Thyroid gland (tissue), 4 donors: ENCODE results near the gene DENND4C.

Source experiments
- CTCF ChIP-seq, 6 experiments: fragments of 200-600 bp in 3 of 6; fragments of 450-650 bp in 3 of 6; sonication (generic) in 3 of 6; IDR thresholded peaks; one replicate each; pipeline ENCODE4 v1.5.1; 2016 to 2019; ENCODE audit warnings: antibody characterized with exemption in 6 of 6, mild to moderate bottlenecking in 2 of 6, inconsistent platforms in 1 of 6, moderate library complexity in 1 of 6
- POLR2A ChIP-seq, 2 donors: fragments of 450-650 bp; IDR thresholded peaks; one replicate each; pipeline ENCODE4 v1.6.1; 2017; ENCODE audit warnings: antibody characterized with exemption in 2 of 2, mild to moderate bottlenecking in 2 of 2, moderate library complexity in 1 of 2

GRCh38 chr9:19252885-19253219 is 22.4 kb downstream of the DENND4C start:
- TF ChIP-seq CTCF (IDR thresholded peaks at IDR 0.05) (no peak), POLR2A (IDR thresholded peaks at IDR 0.05) (no peak)
